K562 (cell line): ENCODE data around the gene SCG5. TPM values are rescaled to one million over a fixed set of nuclear protein-coding genes. Genes with fewer than 3 reads are reported as not detected.

ENCODE experiments used
- CHD4 ChIP-seq: fragments of 200-600 bp; sonication (generic); IDR thresholded peaks from 3 replicates; pipeline ENCODE4 v1.6.1; 2012; ENCODE audit warnings: low read depth, mild to moderate bottlenecking, mixed read lengths, low read length, inconsistent platforms; ENCODE audit not compliant: insufficient read depth, insufficient replicate concordance, poor library complexity, severe bottlenecking
- CREB1 ChIP-seq, 2 experiments: sonication (generic) in 1 of 2; formaldehyde crosslinking in 1 of 2; IDR thresholded peaks; 2 replicates each; pipeline versions ENCODE4 v1.6.1 to v1.8.0; 2012 to 2022; ENCODE audit warnings: inconsistent platforms in 1 of 2, mild to moderate bottlenecking in 1 of 2, missing genetic modification reagents in 1 of 2, moderate library complexity in 1 of 2
- E2F1 ChIP-seq: sonication (generic); formaldehyde crosslinking; IDR thresholded peaks from 2 replicates; pipeline ENCODE4 v1.8.1; 2023; ENCODE audit warnings: mild to moderate bottlenecking, missing genetic modification reagents, moderate library complexity
- FOXK1 ChIP-seq: sonication (generic); formaldehyde crosslinking; IDR thresholded peaks from 2 replicates; pipeline ENCODE4 v1.8.0; 2022; ENCODE audit warnings: missing genetic modification reagents, mild to moderate bottlenecking, borderline replicate concordance
- HDAC1 ChIP-seq, 2 experiments: fragments of 450-650 bp; IDR thresholded peaks; 2 replicates each; pipeline ENCODE4 v1.6.1; 2016 to 2017; ENCODE audit warnings: inconsistent platforms in 1 of 2, mild to moderate bottlenecking in 1 of 2, moderate library complexity in 1 of 2
- MNT ChIP-seq, 2 experiments: fragments of 450-650 bp; conservative IDR thresholded peaks; 2 replicates each; pipeline ENCODE4 v1.6.1; 2017; ENCODE audit warnings: mild to moderate bottlenecking in 2 of 2, moderate library complexity in 2 of 2
- RAD51 ChIP-seq: fragments of 450-650 bp; IDR thresholded peaks from 2 replicates; pipeline ENCODE4 v1.7.1; 2016; ENCODE audit warnings: low read depth, mild to moderate bottlenecking, borderline replicate concordance
- RREB1 ChIP-seq: fragments of 250-450 bp; sonication (Bioruptor Pico); IDR thresholded peaks from 2 replicates; pipeline ENCODE4 v1.4.0; 2020
- ZBTB34 ChIP-seq: fragments of 250-450 bp; sonication (Bioruptor Pico); IDR thresholded peaks from 2 replicates; pipeline ENCODE4 v1.8.0; 2021; ENCODE audit warnings: mild to moderate bottlenecking, moderate library complexity
- ZNF696 ChIP-seq: fragments of 250-450 bp; sonication (Bioruptor Pico); conservative IDR thresholded peaks from 2 replicates; pipeline ENCODE4 v1.4.0; 2020; ENCODE audit warnings: mild to moderate bottlenecking, moderate library complexity
- polyA plus RNA-seq, 8 experiments: library from polyadenylated mRNA; depleted of rRNA in 4 of 8; stranded (reverse) in 5 of 8; unstranded in 3 of 8; fragments of >200 nt; fragmentation: Nextera tagmentation in 2 of 8; fragmentation: Illumina TruSeq in 1 of 8; extraction: Ambion mirVana in 2 of 8; extraction: Trizol in 1 of 8; gene quantifications; 2 replicates each; pipeline versions ENCODE4 v1.2.1 to v1.2.3, GENCODE V29; 2011 to 2014; ENCODE audit warnings: inconsistent platforms in 1 of 8, missing spikeins in 1 of 8
- total RNA-seq, 7 experiments: library from RNA; depleted of rRNA in 6 of 7; stranded (reverse); fragments of >200 nt in 6 of 7; fragmentation: Illumina TruSeq in 2 of 7; extraction: Trizol in 2 of 7; gene quantifications; 2 replicates each; pipeline versions ENCODE4 v1.2.1 to v1.2.3, GENCODE V29; 2011 to 2021; ENCODE audit warnings: low replicate concordance in 1 of 7

SCG5 gene
- total and polyA plus RNA-seq, 9 of the 15 experiments (the other 6 are each of a cell fraction or from before 2014, with no cell fraction given), result 0.06 to 0.76 (median 0.28) TPM; not detected in 2

- TF ChIP-seq RREB1 (no peak), CREB1 (IDR thresholded peaks at IDR 0.05) (no peak), CREB1 (CRISPR knock-in tag; IDR thresholded peaks at IDR 0.05) (no peak), HDAC1 (IDR thresholded peaks at IDR 0.05) (no peak), ZNF696 (no peak), RAD51 (no peak), E2F1 (CRISPR knock-in tag) (no peak), FOXK1 (no peak), CHD4 (no peak), MNT (conservative IDR thresholded peaks at IDR 0.05) (no peak), ZBTB34 (CRISPR knock-in tag) (no peak)
Measured at GRCh38 chr15:32723171-32723948, 81.8 kb downstream of the SCG5 start (continued).
